Parathyroid adenoma (tissue), 2 donors: Measurements from ENCODE around the gene IWS1.
A peak's percentile ranks its signal among the peaks of the same experiment; 100 is the strongest.
"Not testable (repeated sequence)": the region's sequence is repeated elsewhere in the genome, so short reads cannot be mapped to it uniquely, and the experiment has no call there.

ENCODE experiments used
- H2AFZ ChIP-seq: fragments of 300-600 bp; sonication (generic); one replicate; pipeline ENCODE4 v1.7.0; 2017; ENCODE audit warnings: antibody characterized with exemption, mild to moderate bottlenecking
- H3K27ac ChIP-seq: fragments of 300-600 bp; sonication (generic); one replicate; pipeline ENCODE4 v1.7.0; 2017
- H3K27me3 ChIP-seq: fragments of 300-600 bp; sonication (generic); one replicate; pipeline ENCODE4 v1.7.0; 2017; ENCODE audit warnings: low read length; ENCODE audit not compliant: control insufficient read depth, insufficient read depth
- H3K36me3 ChIP-seq: fragments of 300-600 bp; sonication (generic); one replicate; pipeline ENCODE4 v1.7.0; 2017; ENCODE audit warnings: low read length; ENCODE audit not compliant: control insufficient read depth, insufficient read depth
- H3K4me1 ChIP-seq: fragments of 300-600 bp; sonication (generic); one replicate; pipeline ENCODE4 v1.7.0; 2017; ENCODE audit warnings: control low read depth
- H3K4me2 ChIP-seq: fragments of 300-600 bp; sonication (generic); one replicate; pipeline ENCODE4 v1.7.0; 2017; ENCODE audit warnings: low read length
- H3K4me3 ChIP-seq: fragments of 300-600 bp; sonication (generic); one replicate; pipeline ENCODE4 v1.7.0; 2017; ENCODE audit warnings: low read depth, low read length
- H3K79me2 ChIP-seq: fragments of 300-600 bp; sonication (generic); one replicate; pipeline ENCODE4 v1.7.0; 2017; ENCODE audit warnings: control low read depth
- H3K9ac ChIP-seq: fragments of 300-600 bp; sonication (generic); one replicate; pipeline ENCODE4 v1.7.0; 2017; ENCODE audit warnings: mild to moderate bottlenecking
- H3K9me3 ChIP-seq: fragments of 300-600 bp; sonication (generic); one replicate; pipeline ENCODE4 v1.7.0; 2017; ENCODE audit warnings: low read length; ENCODE audit not compliant: control insufficient read depth
- CTCF ChIP-seq: fragments of 300-600 bp; sonication (generic); IDR thresholded peaks from one replicate; pipeline ENCODE4 v1.7.0; 2017; ENCODE audit warnings: antibody characterized with exemption, mild to moderate bottlenecking
- donor health status: primary hyperparathyroidism.

The IWS1 gene

GRCh38 chr2:127531221-127531648, 4.9 kb upstream of the IWS1 start:
- H3K4me1 ChIP-seq, result peaks cover 8% of the 10 kb centered on the region
- H2AFZ ChIP-seq, result no peak overlapping the region
- no peak overlapping the region for H3K27ac ChIP-seq
- TF ChIP-seq CTCF, result no peak
- no peaks in the 10 kb centered on the region for H3K9me3 ChIP-seq
- H3K36me3 ChIP-seq, result no peaks in the 10 kb centered on the region
- H3K79me2 ChIP-seq, result no peaks in the 10 kb centered on the region
- no peak overlapping the region for H3K9ac ChIP-seq
- H3K4me2 ChIP-seq, result no peak overlapping the region
- no peaks in the 10 kb centered on the region for H3K27me3 ChIP-seq
- H3K4me3 ChIP-seq, result no peak overlapping the region

- H3K27me3 ChIP-seq, result no peaks in the 10 kb centered on the region
- H3K4me3 ChIP-seq, result no peak overlapping the region
- no peak overlapping the region for H3K9ac ChIP-seq
- H3K9me3 ChIP-seq, result no peaks in the 10 kb centered on the region
- peaks cover 7% of the 10 kb centered on the region for H3K79me2 ChIP-seq
- H3K4me2 ChIP-seq, result no peak overlapping the region
- H3K36me3 ChIP-seq, result no peaks in the 10 kb centered on the region
- no peak for TF ChIP-seq CTCF
- H2AFZ ChIP-seq, result no peak overlapping the region
- no peak overlapping the region for H3K27ac ChIP-seq
- peaks cover 8% of the 10 kb centered on the region for H3K4me1 ChIP-seq
Observed at GRCh38 chr2:127530245-127531140, 4.2 kb upstream of the IWS1 start.

GRCh38 chr2:127529416-127529815, 3.1 kb upstream of the IWS1 start:
- not testable (repeated sequence) for H3K9me3 ChIP-seq, H3K4me3 ChIP-seq, H3K27me3 ChIP-seq, H3K4me1 ChIP-seq, H3K9ac ChIP-seq, H3K36me3 ChIP-seq, H3K27ac ChIP-seq, H2AFZ ChIP-seq, H3K4me2 ChIP-seq
- H3K79me2 ChIP-seq, result peaks cover 11% of the 10 kb centered on the region

- Histone ChIP-seq H3K79me2 (peaks cover 11% of the 10 kb centered on the region), H3K27me3 (no peaks in the 10 kb centered on the region), H3K4me1 (peaks cover 8% of the 10 kb centered on the region), H3K9me3 (no peaks in the 10 kb centered on the region), H3K4me2 (no peak overlapping the region), H3K36me3 (no peaks in the 10 kb centered on the region), H3K4me3 (no peak overlapping the region), H3K27ac (no peak overlapping the region), H2AFZ (no peak overlapping the region), H3K9ac (no peak overlapping the region)
- no peak for TF ChIP-seq CTCF
Observed at GRCh38 chr2:127528487-127528886, 2.2 kb upstream of the IWS1 start.

- no peak for TF ChIP-seq CTCF
- Histone ChIP-seq H3K4me1 (peaks cover 8% of the 10 kb centered on the region), H3K79me2 (peaks cover 18% of the 10 kb centered on the region)
Observed at GRCh38 chr2:127527001-127527804, 914 bp upstream of the IWS1 start.

More at GRCh38 chr2:127527001-127527804, 914 bp upstream of the IWS1 start:
- H3K36me3 ChIP-seq, result no peaks in the 10 kb centered on the region
- peak overlapping the region; percentile 48 for H3K4me2 ChIP-seq
- peak overlapping the region; percentile 84 for H2AFZ ChIP-seq
- peak overlapping the region; percentile 95 for H3K27ac ChIP-seq
- peak overlapping the region; percentile 89 for H3K4me3 ChIP-seq
- no peak overlapping the region for H3K9ac ChIP-seq
- no peaks in the 10 kb centered on the region for H3K27me3 ChIP-seq
- H3K9me3 ChIP-seq, result no peaks in the 10 kb centered on the region
